HepG2 (cell line): ENCODE results near the gene FOXK2. TPM values are rescaled to one million over a fixed set of nuclear protein-coding genes. Genes with fewer than 3 reads are reported as not detected.

ENCODE experiments used
- AGO2 ChIP-seq: fragments of 200-400 bp; formaldehyde crosslinking; optimal IDR thresholded peaks from 2 replicates; pipeline ENCODE3; 2017; ENCODE audit warnings: mild to moderate bottlenecking, low read depth, low read length, moderate library complexity
- ATAD3A ChIP-seq: sonication (generic); formaldehyde crosslinking; IDR thresholded peaks from 2 replicates; pipeline ENCODE4 v1.4.0; 2020; ENCODE audit warnings: missing genetic modification reagents
- ATF7-NPFF ChIP-seq: sonication (generic); formaldehyde crosslinking; IDR thresholded peaks from 2 replicates; pipeline ENCODE4 v1.8.1; 2023; ENCODE audit warnings: mild to moderate bottlenecking, low read depth, missing genetic modification reagents, moderate library complexity
- ELF4 ChIP-seq: sonication (generic); formaldehyde crosslinking; IDR thresholded peaks from 2 replicates; pipeline ENCODE4 v1.5.0; 2020; ENCODE audit warnings: missing genetic modification reagents, mild to moderate bottlenecking, moderate library complexity, borderline replicate concordance
- KDM3A ChIP-seq: IDR thresholded peaks from 2 replicates; pipeline ENCODE4 v1.6.1; 2018; ENCODE audit warnings: low read depth, missing compliant biosample characterization
- KDM5B ChIP-seq: sonication (generic); formaldehyde crosslinking; IDR thresholded peaks from 2 replicates; pipeline ENCODE4 v1.4.0; 2020; ENCODE audit warnings: missing genetic modification reagents, mild to moderate bottlenecking, borderline replicate concordance
- NFAT5 ChIP-seq: sonication (generic); formaldehyde crosslinking; IDR thresholded peaks from 2 replicates; pipeline ENCODE4 v1.4.0; 2020; ENCODE audit warnings: missing genetic modification reagents
- NFIC ChIP-seq: IDR thresholded peaks from 2 replicates; pipeline ENCODE4 v1.6.1; 2012; ENCODE audit warnings: mild to moderate bottlenecking, low read length, inconsistent platforms
- PAWR ChIP-seq: sonication (generic); formaldehyde crosslinking; IDR thresholded peaks from 2 replicates; pipeline ENCODE4 v1.4.0; 2020; ENCODE audit warnings: missing genetic modification reagents, mild to moderate bottlenecking, borderline replicate concordance
- SP1 ChIP-seq, 2 experiments: fragments of 450-650 bp in 1 of 2; sonication (generic) in 1 of 2; formaldehyde crosslinking in 1 of 2; IDR thresholded peaks; 2 replicates each; pipeline versions ENCODE4 v1.4.0 to v1.6.1; 2016 to 2020; ENCODE audit warnings: missing genetic modification reagents in 1 of 2
- ZBTB1 ChIP-seq: sonication (generic); formaldehyde crosslinking; IDR thresholded peaks from 2 replicates; pipeline ENCODE4 v1.4.0; 2020; ENCODE audit warnings: missing genetic modification reagents, borderline replicate concordance
- ZNF318 ChIP-seq: sonication (generic); formaldehyde crosslinking; IDR thresholded peaks from 2 replicates; pipeline ENCODE4 v1.4.0; 2020; ENCODE audit warnings: mild to moderate bottlenecking, missing genetic modification reagents
- ZNF605 ChIP-seq: sonication (generic); formaldehyde crosslinking; IDR thresholded peaks from 2 replicates; pipeline ENCODE4 v1.8.0; 2022; ENCODE audit warnings: mild to moderate bottlenecking, missing genetic modification reagents
- ZNF703 ChIP-seq: sonication (generic); formaldehyde crosslinking; IDR thresholded peaks from 2 replicates; pipeline ENCODE4 v1.5.1; 2020; ENCODE audit warnings: missing genetic modification reagents, mild to moderate bottlenecking, moderate library complexity, borderline replicate concordance
- ZNF777 ChIP-seq: sonication (generic); formaldehyde crosslinking; IDR thresholded peaks from 2 replicates; pipeline ENCODE4 v1.4.0; 2020; ENCODE audit warnings: missing genetic modification reagents
- ZNF879 ChIP-seq: sonication (generic); formaldehyde crosslinking; IDR thresholded peaks from 2 replicates; pipeline ENCODE4 v1.8.1; 2023; ENCODE audit warnings: missing genetic modification reagents
- ZSCAN9 ChIP-seq: IDR thresholded peaks from 2 replicates; pipeline ENCODE4 v1.6.1; 2016; ENCODE audit warnings: borderline replicate concordance
- polyA plus RNA-seq, 8 experiments: library from polyadenylated mRNA; depleted of rRNA in 3 of 8; stranded (reverse) in 7 of 8; unstranded in 1 of 8; fragments of >200 nt; fragmentation: Illumina TruSeq in 4 of 8; extraction: Trizol in 4 of 8; gene quantifications; 2 replicates each; pipeline versions ENCODE4 v1.2.1 to v1.2.3, GENCODE V29; 2011 to 2016; ENCODE audit warnings: low read depth in 4 of 8, missing spikeins in 1 of 8, mixed read lengths in 1 of 8; ENCODE audit not compliant: insufficient read depth in 1 of 8
- total RNA-seq, 5 experiments: library from RNA; depleted of rRNA; stranded (reverse); fragments of >200 nt; fragmentation: Illumina TruSeq; extraction: Trizol; gene quantifications; 2 replicates each; pipeline ENCODE4 v1.2.3, GENCODE V29; 2016; ENCODE audit warnings: low read depth in 1 of 5

Gene FOXK2
- total and polyA plus RNA-seq, 2 of the 13 experiments (the other 11 are each of a cell fraction or from before 2014, with no cell fraction given), result 67.1 to 67.2 TPM

GRCh38 chr17:82561429-82562035, 42.0 kb downstream of the FOXK2 start (continued):
- TF ChIP-seq ZNF879 (CRISPR knock-in tag), result no peak
- no peak for TF ChIP-seq NFIC
- TF ChIP-seq SP1 (IDR thresholded peaks at IDR 0.05), result no peak
- TF ChIP-seq SP1 (CRISPR knock-in tag; IDR thresholded peaks at IDR 0.05), result no peak
- TF ChIP-seq KDM5B (CRISPR knock-in tag), result peak; percentile 62
- TF ChIP-seq NFAT5, result no peak
- TF ChIP-seq ZNF777 (CRISPR knock-in tag), result no peak
- no peak for TF ChIP-seq KDM3A
- TF ChIP-seq AGO2, result peak; percentile 78
- TF ChIP-seq ZNF605, result 0 out of 2 replicates have a peak, but pooled peaks have one; percentile 45
- TF ChIP-seq ATF7-NPFF (CRISPR knock-in tag), result no peak
- no peak for TF ChIP-seq ZNF703 (CRISPR knock-in tag)
- TF ChIP-seq PAWR (CRISPR knock-in tag), result 0 out of 2 replicates have a peak, but pooled peaks have one; percentile 61
- TF ChIP-seq ZBTB1 (CRISPR knock-in tag), result no peak
- no peak for TF ChIP-seq ZSCAN9
- peak; percentile 91; the same call in 1 of the 2 replicates for TF ChIP-seq ZNF318 (CRISPR knock-in tag)
- no peak for TF ChIP-seq ELF4 (CRISPR knock-in tag)
- TF ChIP-seq ATAD3A, result no peak
